H1 (cell line): ENCODE measurements around the gene STAT4. TPM values are rescaled to one million over a fixed set of nuclear protein-coding genes. Genes with fewer than 3 reads are reported as not detected.

ENCODE experiments used
- CEBPB ChIP-seq: IDR thresholded peaks from 2 replicates; pipeline ENCODE4 v1.6.1; 2012; ENCODE audit warnings: low read depth, low read length
- KDM4A ChIP-seq: IDR thresholded peaks from one replicate; pipeline ENCODE4 v1.7.1; 2012; ENCODE audit warnings: low read depth, mild to moderate bottlenecking, moderate library complexity, low read length, inconsistent platforms; ENCODE audit not compliant: severe bottlenecking
- POLR2A ChIP-seq, 2 experiments: IDR thresholded peaks; 1 replicate in 1 of 2; 2 replicates in 1 of 2; pipeline ENCODE4 v1.6.1; 2011; ENCODE audit warnings: low read depth in 2 of 2, low read length in 2 of 2, mild to moderate bottlenecking in 2 of 2; ENCODE audit errors: control extremely low read depth in 1 of 2
- SAP30 ChIP-seq: fragments of 300-600 bp; sonication (generic); IDR thresholded peaks from 2 replicates; pipeline ENCODE4 v1.7.1; 2012; ENCODE audit warnings: low read length, moderate library complexity, mild to moderate bottlenecking, inconsistent platforms; ENCODE audit not compliant: insufficient read depth, insufficient replicate concordance
- SUZ12 ChIP-seq: fragments of 200-600 bp; sonication (generic); IDR thresholded peaks from 2 replicates; pipeline ENCODE4 v1.6.1; 2012; ENCODE audit warnings: mild to moderate bottlenecking, inconsistent platforms, low read length, moderate library complexity, mixed read lengths
- TAF1 ChIP-seq: IDR thresholded peaks from 2 replicates; pipeline ENCODE4 v1.6.1; 2011; ENCODE audit warnings: mild to moderate bottlenecking, low read depth, low read length
- TCF12 ChIP-seq: IDR thresholded peaks from 2 replicates; pipeline ENCODE4 v1.6.1; 2011; ENCODE audit warnings: low read depth, mild to moderate bottlenecking, low read length
- YY1 ChIP-seq: IDR thresholded peaks from 2 replicates; pipeline ENCODE4 v1.6.1; 2011; ENCODE audit warnings: low read depth, mild to moderate bottlenecking, low read length
- polyA plus RNA-seq, 7 experiments: library from polyadenylated mRNA; depleted of rRNA in 3 of 7; stranded (reverse) in 5 of 7; unstranded in 2 of 7; fragments of >200 nt in 5 of 7; fragments of 200-250 nt in 2 of 7; gene quantifications; 1 replicate in 5 of 7; 2 replicates in 1 of 7; 4 replicates in 1 of 7; pipeline versions ENCODE4 v1.2.1 to v1.2.3, GENCODE V29; 2011 to 2013; ENCODE audit warnings: missing spikeins in 2 of 7, mixed read lengths in 2 of 7
- total RNA-seq: library from RNA; stranded (reverse); fragmentation: NEBNext Ultra II Directional; extraction: Animal tissue kit (Norgen Biotek cat#: 25700); gene quantifications from 2 replicates; pipeline ENCODE4 v1.2.1, GENCODE V29; 2021
- TF ChIP-seq, protein P1 (sequence below): IDR thresholded peaks from 2 replicates; pipeline ENCODE4 v1.6.1; 2012; ENCODE audit warnings: inconsistent platforms
- TF ChIP-seq, protein P2 (sequence below): fragments of 300-600 bp; sonication (generic); IDR thresholded peaks from 2 replicates; pipeline ENCODE4 v1.7.1; 2012; ENCODE audit warnings: low read length, moderate library complexity, mild to moderate bottlenecking, inconsistent platforms; ENCODE audit not compliant: insufficient replicate concordance

STAT4 gene
- total and polyA plus RNA-seq, 2 of the 8 experiments (the other 6 are each of a cell fraction or from before 2014, with no cell fraction given), result 0.36 to 0.63 TPM

DNA sequence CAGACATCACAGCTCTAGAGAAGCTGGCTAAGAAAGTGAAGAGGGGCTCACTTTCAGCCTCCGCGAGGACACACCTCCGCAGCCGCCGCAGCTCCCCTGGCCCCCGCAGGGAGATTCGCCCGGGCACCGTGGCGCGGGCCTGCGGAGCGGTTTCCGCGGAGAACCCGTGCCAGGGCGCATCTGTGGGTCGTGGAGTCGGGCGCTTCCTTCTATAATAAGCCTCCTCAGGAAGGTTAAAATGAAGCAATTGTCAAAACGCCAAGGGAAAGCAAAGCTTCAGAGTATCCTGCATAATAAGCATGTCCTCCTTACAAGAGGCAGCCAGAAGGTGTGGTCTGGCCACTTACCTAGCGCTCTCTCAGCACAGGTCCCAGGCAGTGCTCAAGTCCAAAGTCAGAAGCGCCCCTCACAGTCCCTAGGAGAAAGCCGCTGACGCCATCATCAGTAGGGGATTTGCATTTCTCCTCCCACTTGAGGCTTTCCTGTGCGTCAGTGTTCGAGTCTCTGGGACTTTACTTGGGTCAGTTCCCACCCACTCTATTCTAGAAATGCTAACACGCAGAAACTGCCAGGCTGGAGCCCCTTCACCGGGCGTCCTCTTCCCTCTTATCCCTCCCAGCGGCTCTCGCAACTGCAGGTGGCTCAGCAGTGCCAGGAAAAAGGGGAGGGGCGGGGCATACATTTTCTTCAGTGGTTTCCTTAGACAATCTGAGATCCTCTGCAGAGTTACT is at the start of gene STAT4 (continued):
- TF ChIP-seq, protein P1, sequence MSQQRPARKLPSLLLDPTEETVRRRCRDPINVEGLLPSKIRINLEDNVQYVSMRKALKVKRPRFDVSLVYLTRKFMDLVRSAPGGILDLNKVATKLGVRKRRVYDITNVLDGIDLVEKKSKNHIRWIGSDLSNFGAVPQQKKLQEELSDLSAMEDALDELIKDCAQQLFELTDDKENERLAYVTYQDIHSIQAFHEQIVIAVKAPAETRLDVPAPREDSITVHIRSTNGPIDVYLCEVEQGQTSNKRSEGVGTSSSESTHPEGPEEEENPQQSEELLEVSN, result no peak
- TF ChIP-seq YY1 (0 out of 2 replicates have a peak, but pooled peaks have one; percentile 30), CEBPB (no peak), SAP30 (no peak), SUZ12 (0 out of 2 replicates have a peak, but pooled peaks have one; percentile 24), KDM4A (peak; percentile 93), TAF1 (peak; percentile 53), POLR2A (IDR thresholded peaks at IDR 0.05; ENCODE audit: control extremely low read depth in 1 of 2, low read depth in 2 of 2, low read length in 2 of 2) (0 out of 3 replicates have a peak, but pooled peaks of 1 of the 2 experiments have one; percentile 48), TCF12 (no peak)
- TF ChIP-seq, protein P2, sequence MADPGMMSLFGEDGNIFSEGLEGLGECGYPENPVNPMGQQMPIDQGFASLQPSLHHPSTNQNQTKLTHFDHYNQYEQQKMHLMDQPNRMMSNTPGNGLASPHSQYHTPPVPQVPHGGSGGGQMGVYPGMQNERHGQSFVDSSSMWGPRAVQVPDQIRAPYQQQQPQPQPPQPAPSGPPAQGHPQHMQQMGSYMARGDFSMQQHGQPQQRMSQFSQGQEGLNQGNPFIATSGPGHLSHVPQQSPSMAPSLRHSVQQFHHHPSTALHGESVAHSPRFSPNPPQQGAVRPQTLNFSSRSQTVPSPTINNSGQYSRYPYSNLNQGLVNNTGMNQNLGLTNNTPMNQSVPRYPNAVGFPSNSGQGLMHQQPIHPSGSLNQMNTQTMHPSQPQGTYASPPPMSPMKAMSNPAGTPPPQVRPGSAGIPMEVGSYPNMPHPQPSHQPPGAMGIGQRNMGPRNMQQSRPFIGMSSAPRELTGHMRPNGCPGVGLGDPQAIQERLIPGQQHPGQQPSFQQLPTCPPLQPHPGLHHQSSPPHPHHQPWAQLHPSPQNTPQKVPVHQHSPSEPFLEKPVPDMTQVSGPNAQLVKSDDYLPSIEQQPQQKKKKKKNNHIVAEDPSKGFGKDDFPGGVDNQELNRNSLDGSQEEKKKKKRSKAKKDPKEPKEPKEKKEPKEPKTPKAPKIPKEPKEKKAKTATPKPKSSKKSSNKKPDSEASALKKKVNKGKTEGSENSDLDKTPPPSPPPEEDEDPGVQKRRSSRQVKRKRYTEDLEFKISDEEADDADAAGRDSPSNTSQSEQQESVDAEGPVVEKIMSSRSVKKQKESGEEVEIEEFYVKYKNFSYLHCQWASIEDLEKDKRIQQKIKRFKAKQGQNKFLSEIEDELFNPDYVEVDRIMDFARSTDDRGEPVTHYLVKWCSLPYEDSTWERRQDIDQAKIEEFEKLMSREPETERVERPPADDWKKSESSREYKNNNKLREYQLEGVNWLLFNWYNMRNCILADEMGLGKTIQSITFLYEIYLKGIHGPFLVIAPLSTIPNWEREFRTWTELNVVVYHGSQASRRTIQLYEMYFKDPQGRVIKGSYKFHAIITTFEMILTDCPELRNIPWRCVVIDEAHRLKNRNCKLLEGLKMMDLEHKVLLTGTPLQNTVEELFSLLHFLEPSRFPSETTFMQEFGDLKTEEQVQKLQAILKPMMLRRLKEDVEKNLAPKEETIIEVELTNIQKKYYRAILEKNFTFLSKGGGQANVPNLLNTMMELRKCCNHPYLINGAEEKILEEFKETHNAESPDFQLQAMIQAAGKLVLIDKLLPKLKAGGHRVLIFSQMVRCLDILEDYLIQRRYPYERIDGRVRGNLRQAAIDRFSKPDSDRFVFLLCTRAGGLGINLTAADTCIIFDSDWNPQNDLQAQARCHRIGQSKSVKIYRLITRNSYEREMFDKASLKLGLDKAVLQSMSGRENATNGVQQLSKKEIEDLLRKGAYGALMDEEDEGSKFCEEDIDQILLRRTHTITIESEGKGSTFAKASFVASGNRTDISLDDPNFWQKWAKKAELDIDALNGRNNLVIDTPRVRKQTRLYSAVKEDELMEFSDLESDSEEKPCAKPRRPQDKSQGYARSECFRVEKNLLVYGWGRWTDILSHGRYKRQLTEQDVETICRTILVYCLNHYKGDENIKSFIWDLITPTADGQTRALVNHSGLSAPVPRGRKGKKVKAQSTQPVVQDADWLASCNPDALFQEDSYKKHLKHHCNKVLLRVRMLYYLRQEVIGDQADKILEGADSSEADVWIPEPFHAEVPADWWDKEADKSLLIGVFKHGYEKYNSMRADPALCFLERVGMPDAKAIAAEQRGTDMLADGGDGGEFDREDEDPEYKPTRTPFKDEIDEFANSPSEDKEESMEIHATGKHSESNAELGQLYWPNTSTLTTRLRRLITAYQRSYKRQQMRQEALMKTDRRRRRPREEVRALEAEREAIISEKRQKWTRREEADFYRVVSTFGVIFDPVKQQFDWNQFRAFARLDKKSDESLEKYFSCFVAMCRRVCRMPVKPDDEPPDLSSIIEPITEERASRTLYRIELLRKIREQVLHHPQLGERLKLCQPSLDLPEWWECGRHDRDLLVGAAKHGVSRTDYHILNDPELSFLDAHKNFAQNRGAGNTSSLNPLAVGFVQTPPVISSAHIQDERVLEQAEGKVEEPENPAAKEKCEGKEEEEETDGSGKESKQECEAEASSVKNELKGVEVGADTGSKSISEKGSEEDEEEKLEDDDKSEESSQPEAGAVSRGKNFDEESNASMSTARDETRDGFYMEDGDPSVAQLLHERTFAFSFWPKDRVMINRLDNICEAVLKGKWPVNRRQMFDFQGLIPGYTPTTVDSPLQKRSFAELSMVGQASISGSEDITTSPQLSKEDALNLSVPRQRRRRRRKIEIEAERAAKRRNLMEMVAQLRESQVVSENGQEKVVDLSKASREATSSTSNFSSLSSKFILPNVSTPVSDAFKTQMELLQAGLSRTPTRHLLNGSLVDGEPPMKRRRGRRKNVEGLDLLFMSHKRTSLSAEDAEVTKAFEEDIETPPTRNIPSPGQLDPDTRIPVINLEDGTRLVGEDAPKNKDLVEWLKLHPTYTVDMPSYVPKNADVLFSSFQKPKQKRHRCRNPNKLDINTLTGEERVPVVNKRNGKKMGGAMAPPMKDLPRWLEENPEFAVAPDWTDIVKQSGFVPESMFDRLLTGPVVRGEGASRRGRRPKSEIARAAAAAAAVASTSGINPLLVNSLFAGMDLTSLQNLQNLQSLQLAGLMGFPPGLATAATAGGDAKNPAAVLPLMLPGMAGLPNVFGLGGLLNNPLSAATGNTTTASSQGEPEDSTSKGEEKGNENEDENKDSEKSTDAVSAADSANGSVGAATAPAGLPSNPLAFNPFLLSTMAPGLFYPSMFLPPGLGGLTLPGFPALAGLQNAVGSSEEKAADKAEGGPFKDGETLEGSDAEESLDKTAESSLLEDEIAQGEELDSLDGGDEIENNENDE, result no peak
